GM12891 (cell line): ENCODE data around the gene HEMGN.
A peak's percentile ranks its signal among the peaks of the same experiment; 100 is the strongest.

Experiments
- DNase-seq: peaks from one replicate; pipeline ENCODE4 v3.0.0; 2011; ENCODE audit warnings: low spot score; ENCODE audit not compliant: insufficient read length
- FAIRE-seq: peaks from 2 replicates; lab custom pipeline; 2011; peaks lifted over from hg19 to GRCh38; lab: Jason Lieb, UNC
- PAX5 ChIP-seq: IDR thresholded peaks from 2 replicates; pipeline ENCODE4 v1.6.1; 2011; ENCODE audit warnings: low read length, moderate library complexity, mild to moderate bottlenecking; ENCODE audit not compliant: insufficient read depth, severe bottlenecking
- POLR2A ChIP-seq: IDR thresholded peaks from 2 replicates; pipeline ENCODE4 v1.6.1; 2011; ENCODE audit warnings: low read depth, low read length, control low read depth
- POLR2AphosphoS5 ChIP-seq: IDR thresholded peaks from 2 replicates; pipeline ENCODE4 v1.6.1; 2011; ENCODE audit warnings: low read depth, low read length, control low read depth
- POU2F2 ChIP-seq: IDR thresholded peaks from 2 replicates; pipeline ENCODE4 v1.6.1; 2011; ENCODE audit warnings: low read depth, mild to moderate bottlenecking, control low read depth, low read length, moderate library complexity
- SPI1 ChIP-seq: IDR thresholded peaks from 2 replicates; pipeline ENCODE4 v1.6.1; 2011; ENCODE audit warnings: low read depth, low read length, control low read depth
- TAF1 ChIP-seq: IDR thresholded peaks from 2 replicates; pipeline ENCODE4 v1.6.1; 2011; ENCODE audit warnings: low read depth, low read length, control low read depth

Gene HEMGN

DNA sequence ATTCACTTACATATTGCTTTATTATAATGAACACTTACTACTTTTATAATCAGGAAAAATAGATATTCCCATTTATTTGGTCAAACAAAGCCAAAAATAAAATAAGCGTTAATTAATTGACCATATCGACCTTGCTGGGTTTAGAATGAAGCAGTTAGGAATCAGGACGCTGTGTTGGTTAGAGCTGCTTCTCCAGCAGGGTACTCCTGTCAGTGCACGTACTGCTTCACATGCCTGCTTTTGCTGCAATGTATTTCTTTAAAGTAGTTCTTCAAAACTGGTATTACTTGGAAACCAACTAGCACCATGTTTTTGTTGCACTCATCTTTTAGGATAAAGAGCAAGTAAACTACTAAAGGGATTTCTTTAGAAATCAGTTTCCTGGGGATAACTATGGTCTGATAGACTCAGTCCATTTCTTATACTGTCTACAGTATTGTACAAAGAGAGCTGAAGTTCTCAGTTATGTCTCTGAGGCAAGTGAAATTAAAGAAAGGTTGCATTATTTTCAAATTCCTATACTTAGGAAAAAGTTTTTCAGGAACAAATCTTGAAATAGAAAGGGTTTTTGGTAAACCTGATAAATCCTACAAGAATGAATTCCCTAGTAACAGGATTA lies 8.9 kb downstream of the HEMGN start:
- no peak for FAIRE-seq

DNA sequence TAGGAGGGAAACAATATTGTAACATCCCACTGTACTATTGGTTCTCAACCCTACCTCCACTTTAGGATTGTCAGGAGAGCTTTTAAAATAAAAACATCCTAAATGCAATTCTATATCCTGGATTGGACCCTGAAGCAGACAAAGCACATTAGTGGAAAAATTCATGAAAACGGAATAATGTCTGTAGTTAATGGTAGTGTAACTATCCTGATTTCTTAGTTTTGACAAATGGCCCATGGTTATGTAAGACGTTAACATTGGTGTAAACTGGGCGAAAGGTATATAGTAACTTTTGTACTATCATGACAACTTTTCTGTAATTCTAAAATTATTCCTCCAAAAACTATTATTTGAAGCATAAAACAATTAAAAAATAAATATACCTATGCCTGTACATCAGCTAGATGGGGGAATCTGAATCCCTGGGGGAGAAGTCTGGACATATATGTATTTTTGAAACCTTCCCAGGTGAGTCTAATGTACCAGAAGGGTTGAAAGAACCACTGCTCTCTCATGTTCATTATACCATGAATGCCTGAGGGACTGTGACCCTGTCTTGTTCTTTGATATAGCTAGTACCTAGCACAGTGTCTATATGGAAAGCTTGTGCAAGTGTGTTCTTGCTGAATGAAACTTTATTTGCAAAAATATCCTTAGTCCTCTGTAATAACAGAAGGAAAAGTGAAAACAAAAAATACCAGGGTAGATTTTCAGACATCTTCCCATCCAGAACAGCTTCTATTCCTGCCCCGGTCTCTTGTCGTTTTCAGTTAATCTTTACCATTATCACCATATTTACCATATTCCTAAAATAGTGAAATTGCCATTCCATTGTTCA lies 12.3 kb downstream of the HEMGN start:
- TF ChIP-seq SPI1, result no peak
- no peak for TF ChIP-seq POU2F2
- TF ChIP-seq POLR2AphosphoS5, result no peak
- TF ChIP-seq PAX5, result no peak
- no peak for TF ChIP-seq TAF1
- TF ChIP-seq POLR2A, result no peak
- no peak for DNase-seq
- no peak for FAIRE-seq

More for the DNA sequence above, 8.9 kb downstream of the HEMGN start:
- TF ChIP-seq SPI1 (no peak), POLR2A (no peak), PAX5 (no peak), TAF1 (no peak), POU2F2 (no peak), POLR2AphosphoS5 (no peak)
- DNase-seq, result no peak

DNA sequence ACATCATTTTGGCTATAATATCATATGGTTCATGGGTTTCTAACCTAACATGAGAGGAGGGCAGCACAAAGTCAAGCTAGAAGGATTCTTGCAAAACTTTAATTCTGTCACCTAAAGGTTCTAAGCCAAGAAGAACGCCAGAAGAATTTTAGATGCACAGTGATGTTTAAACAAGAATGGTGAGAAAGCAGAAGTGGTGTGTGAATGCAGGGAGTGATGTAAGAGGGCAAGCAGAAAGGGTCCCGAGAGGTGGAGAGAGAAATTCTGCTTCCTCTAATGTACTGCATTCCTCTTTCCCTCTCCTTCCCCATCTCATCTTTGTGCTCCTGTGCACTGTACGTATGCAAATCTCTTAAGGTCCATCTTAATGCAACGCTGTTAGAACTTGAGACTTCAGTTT lies 13.6 kb downstream of the HEMGN start:
- peak; percentile 70 for TF ChIP-seq SPI1
- no peak for TF ChIP-seq POU2F2
- DNase-seq (no peak), FAIRE-seq (no peak)

DNA sequence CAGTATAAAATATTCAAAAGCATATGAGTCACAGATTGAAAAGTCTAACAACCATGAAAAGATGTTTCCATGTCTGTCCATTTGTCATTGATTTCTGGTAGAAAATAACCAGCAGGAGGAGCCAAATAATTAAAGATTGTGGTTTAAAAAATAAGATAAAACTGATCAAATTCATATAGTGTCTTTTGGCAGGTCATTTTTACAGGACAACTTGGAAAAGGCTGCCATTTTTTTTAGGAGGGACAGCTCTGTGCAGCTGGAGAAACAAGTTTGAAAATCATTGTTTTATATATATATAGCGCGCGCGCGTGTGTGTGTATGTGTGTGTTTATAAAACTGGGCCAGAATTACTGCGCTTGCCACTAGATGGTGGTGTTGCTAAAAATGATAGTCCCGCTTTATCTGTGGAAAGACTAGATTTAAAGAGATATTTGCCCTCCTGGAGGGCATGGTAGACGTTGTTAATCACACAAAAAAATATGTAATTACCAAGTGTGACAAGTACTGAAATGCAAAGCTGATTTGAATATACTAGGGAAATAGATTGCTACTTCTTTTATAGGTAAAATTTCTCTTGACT lies 14.4 kb downstream of the HEMGN start:
- no peak for DNase-seq
- FAIRE-seq, result peak; percentile 20
- TF ChIP-seq POLR2AphosphoS5, result no peak
- TF ChIP-seq POU2F2, result no peak
- no peak for TF ChIP-seq PAX5
- TF ChIP-seq SPI1, result no peak
- no peak for TF ChIP-seq POLR2A
- TF ChIP-seq TAF1, result no peak

DNA sequence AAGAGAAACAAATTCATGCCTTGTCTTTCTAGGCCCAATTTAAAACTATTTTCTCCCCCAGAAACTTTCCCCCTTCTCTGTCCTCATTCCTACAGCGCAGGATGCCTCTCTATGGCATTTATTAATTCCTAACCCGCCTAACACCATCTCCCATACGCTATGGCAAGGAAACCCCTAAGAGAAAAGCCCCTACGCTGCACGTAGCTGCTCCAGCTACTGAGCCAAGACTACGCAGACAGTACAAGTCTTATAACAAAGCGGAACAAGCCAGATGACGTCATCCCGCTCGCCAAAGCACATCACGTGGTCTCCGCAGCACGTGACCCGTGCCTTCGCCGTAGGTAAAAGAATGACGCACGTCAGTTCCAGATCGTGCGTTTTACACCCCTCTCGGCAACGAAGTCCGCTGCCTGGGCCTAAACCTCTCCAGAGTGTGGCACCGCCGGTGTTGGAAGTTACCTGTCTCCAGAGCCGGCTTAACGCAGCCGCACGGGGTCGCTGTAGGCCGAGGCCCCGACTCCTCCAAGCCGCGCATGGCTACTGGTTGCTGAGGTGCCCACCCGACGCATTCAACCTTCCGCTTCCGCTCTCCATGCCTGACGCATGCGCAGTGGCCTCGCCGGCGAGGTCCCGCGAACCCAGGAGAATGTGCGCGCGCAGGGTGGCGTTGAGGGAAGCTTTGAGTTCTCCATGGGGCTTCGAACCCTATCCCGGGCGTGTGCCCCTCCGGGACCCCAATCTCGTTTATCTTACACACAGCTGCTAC lies 15.8 kb downstream of the HEMGN start, which contains the start of gene TRMO:
TRMO (minus strand) TSS at position 542 of the 766 bp plus-strand sequence; CDS start at position 535, 7 bp downstream.
- peak; percentile 70 for DNase-seq
- TF ChIP-seq POLR2AphosphoS5, result peak; percentile 93
- TF ChIP-seq PAX5, result no peak
- TF ChIP-seq SPI1, result peak; percentile 63
- TF ChIP-seq TAF1, result peak; percentile 75; the same call in 1 of the 2 replicates
- peak; percentile 99 for TF ChIP-seq POLR2A
- peak; percentile 88 for TF ChIP-seq POU2F2
- peak; percentile 100 for FAIRE-seq

DNA sequence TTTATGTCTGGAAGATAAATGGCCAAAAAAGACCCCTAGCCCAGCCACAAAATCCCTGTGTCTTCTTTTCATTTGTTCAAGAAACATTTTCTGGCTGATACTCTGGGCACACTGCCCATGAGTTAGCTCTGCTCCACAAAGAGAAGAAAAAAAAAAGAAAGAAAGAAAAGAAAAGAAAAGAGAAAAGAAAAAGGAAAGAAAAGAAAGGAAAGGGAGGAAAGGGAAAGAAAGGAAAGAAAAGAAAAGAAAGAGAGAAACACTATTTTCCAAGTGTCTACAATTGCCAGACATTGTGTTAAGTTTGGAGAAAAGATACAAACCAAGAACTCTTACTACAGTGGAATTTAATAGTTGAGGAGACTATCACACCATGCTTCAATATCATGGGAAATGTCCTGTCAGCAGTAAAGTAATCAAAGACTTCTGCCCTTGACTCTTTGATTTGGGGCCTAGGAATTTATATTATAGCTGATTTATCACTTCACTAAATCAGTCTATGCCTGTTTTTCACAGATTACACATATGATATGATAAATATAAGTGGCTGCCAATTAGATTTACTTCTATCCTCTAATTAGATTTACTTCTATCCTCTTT lies 18.7 kb downstream of the HEMGN start:
- FAIRE-seq (no peak), DNase-seq (no peak)
- TF ChIP-seq TAF1, result no peak
- TF ChIP-seq POLR2AphosphoS5, result no peak
- no peak for TF ChIP-seq SPI1
- TF ChIP-seq POU2F2, result no peak
- TF ChIP-seq POLR2A, result no peak
- TF ChIP-seq PAX5, result no peak

DNA sequence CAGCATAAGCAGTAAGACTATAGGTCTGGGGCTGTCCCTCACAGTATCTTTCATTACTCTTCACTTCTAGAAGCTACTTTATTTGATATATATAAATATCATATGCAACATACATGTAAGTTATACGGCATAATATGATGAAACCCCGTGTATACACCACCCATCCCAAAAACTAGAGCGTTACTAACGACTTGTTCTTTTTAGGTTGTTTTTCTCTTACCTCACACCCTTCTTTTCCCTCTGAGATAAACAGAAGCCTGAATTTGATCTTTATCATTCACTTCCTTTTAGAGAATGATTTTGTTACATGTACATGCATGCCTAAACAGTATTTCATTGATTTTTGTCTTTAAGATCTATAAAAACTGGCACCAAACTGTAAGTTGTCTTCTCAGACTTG lies 19.4 kb downstream of the HEMGN start:
- FAIRE-seq (no peak), DNase-seq (no peak)
- TF ChIP-seq POLR2A (no peak), POU2F2 (no peak), TAF1 (no peak), POLR2AphosphoS5 (no peak), SPI1 (no peak), PAX5 (no peak)

DNA sequence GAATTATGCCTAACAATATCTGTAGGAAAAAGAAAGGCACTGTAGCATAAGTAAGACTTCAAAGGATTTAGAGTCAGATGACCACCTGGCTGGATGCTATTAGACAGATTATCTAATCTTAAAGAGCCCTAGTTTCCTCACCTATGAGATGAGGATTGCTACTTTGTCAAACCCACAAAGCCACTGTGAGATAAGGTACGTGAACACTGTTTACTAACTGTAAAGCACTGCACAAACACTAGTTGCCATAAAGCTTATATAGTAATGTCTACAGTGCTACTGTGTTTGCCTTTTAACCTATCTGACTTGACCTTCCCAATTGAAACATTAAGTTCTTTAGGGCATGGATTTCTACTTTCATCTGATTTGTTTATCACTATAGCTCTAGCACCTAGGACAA lies 26.0 kb downstream of the HEMGN start:
- no peak for TF ChIP-seq SPI1
- TF ChIP-seq POLR2AphosphoS5, result no peak
- TF ChIP-seq POU2F2, result no peak
- TF ChIP-seq PAX5, result no peak
- no peak for TF ChIP-seq TAF1
- TF ChIP-seq POLR2A, result no peak
- FAIRE-seq (no peak), DNase-seq (no peak)

DNA sequence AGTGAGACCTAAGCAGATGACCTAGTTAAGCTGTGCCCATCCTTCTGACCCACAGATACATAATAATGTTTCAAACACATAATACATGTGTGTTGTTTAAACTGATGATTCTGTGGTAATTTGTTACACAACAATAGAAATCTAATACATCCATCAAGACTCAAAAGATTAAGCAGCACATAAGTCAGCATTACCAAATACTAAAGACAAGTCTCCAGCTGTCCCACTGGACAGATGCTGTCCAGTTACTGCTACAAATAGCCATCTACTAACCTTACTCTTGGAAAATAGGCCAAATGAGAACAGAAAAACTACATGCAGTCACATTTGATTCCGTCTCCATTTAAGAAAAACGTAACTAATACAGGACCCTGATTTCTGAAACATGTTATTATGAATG lies 26.4 kb downstream of the HEMGN start:
- TF ChIP-seq TAF1, result no peak
- DNase-seq (no peak), FAIRE-seq (no peak)

DNA sequence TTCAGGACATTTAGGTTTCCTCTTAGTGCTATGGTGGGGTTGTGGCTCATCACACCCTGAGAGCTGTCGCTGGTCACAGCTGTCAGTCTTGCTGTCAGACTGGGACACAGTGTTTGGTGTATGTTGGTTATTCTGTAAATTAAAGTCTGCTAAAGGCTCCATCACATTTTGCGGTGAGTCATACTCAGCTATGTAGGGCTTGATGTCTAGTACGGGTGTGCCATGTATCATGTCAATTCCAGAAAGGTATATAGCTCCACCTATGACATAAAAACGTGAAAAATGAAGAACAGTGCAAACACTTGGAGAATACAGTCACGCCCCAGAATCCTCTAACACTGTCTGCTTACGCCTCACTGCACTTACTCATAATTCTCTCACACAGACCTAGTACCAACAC lies 27.6 kb downstream of the HEMGN start:
- DNase-seq, result no peak
- FAIRE-seq, result no peak
- TF ChIP-seq POLR2AphosphoS5, result no peak
- no peak for TF ChIP-seq SPI1
- TF ChIP-seq PAX5, result no peak
- no peak for TF ChIP-seq POU2F2
- no peak for TF ChIP-seq POLR2A
